Liver (tissue), 3 donors: ENCODE data around the gene ADNP.

Experiments used
- CTCF ChIP-seq: fragments of 150-350 bp; IDR thresholded peaks from 2 replicates; pipeline ENCODE4 v1.5.1; 2017; ENCODE audit warnings: improper control_type of control experiment, low read depth, low read length; ENCODE audit not compliant: missing input control
- EGR1 ChIP-seq, 2 donors: IDR thresholded peaks; 2 replicates each; pipeline ENCODE4 v1.6.1; 2016 to 2018; ENCODE audit warnings: antibody characterized with exemption in 2 of 2, low read depth in 2 of 2
- FOXA2 ChIP-seq: IDR thresholded peaks from 2 replicates; pipeline ENCODE4 v1.6.1; 2016; ENCODE audit warnings: antibody characterized with exemption
- GABPA ChIP-seq, 2 donors: IDR thresholded peaks in 1 of 2; conservative IDR thresholded peaks in 1 of 2; 2 replicates each; pipeline ENCODE4 v1.6.1; 2016; ENCODE audit warnings: antibody characterized with exemption in 2 of 2, mild to moderate bottlenecking in 1 of 2, moderate library complexity in 1 of 2
- MAX ChIP-seq: IDR thresholded peaks from 2 replicates; pipeline ENCODE4 v1.6.1; 2016; ENCODE audit warnings: antibody characterized with exemption
- NR2F2 ChIP-seq: IDR thresholded peaks from 2 replicates; pipeline ENCODE4 v1.6.1; 2016; ENCODE audit warnings: antibody characterized with exemption
- RAD21 ChIP-seq, 2 donors: IDR thresholded peaks; 2 replicates each; pipeline ENCODE4 v1.6.1; 2016; ENCODE audit warnings: antibody characterized with exemption in 2 of 2, mild to moderate bottlenecking in 2 of 2
- REST ChIP-seq: IDR thresholded peaks from 2 replicates; pipeline ENCODE4 v1.6.1; 2016; ENCODE audit warnings: antibody characterized with exemption, mild to moderate bottlenecking
- RXRA ChIP-seq, 2 donors: IDR thresholded peaks; 2 replicates each; pipeline ENCODE4 v1.6.1; 2017 to 2018; ENCODE audit warnings: antibody characterized with exemption in 2 of 2, mild to moderate bottlenecking in 1 of 2
- SP1 ChIP-seq: IDR thresholded peaks from 2 replicates; pipeline ENCODE4 v1.6.1; 2018; ENCODE audit warnings: antibody characterized with exemption, mild to moderate bottlenecking
- TAF1 ChIP-seq: conservative IDR thresholded peaks from 2 replicates; pipeline ENCODE4 v1.6.1; 2016; ENCODE audit warnings: antibody characterized with exemption, mild to moderate bottlenecking
- YY1 ChIP-seq: IDR thresholded peaks from 2 replicates; pipeline ENCODE4 v1.6.1; 2016; ENCODE audit warnings: antibody characterized with exemption, mild to moderate bottlenecking
- donor health status: healthy.
- donor health status: healthy.

GRCh38 chr20:50933589-50933988 lies 2.4 kb upstream of the ADNP start:
- no peak for TF ChIP-seq CTCF
- no peak for TF ChIP-seq TAF1
- no peak for TF ChIP-seq RAD21 (IDR thresholded peaks at IDR 0.05)
- no peak for TF ChIP-seq GABPA (IDR thresholded peaks at IDR 0.05 in 1 of 2, conservative IDR thresholded peaks at IDR 0.05 in 1 of 2)
- no peak for TF ChIP-seq NR2F2
- no peak for TF ChIP-seq YY1
- TF ChIP-seq RXRA (IDR thresholded peaks at IDR 0.05): no peak
- TF ChIP-seq MAX: no peak
- TF ChIP-seq REST: no peak
- TF ChIP-seq SP1: no peak
- TF ChIP-seq FOXA2: no peak
- no peak for TF ChIP-seq EGR1 (IDR thresholded peaks at IDR 0.05; ENCODE audit: low read depth in 2 of 2)
